Neuronal stem cell (in vitro differentiated cells): Measurements from ENCODE around the gene GLB1L2.
A peak's percentile ranks its signal among the peaks of the same experiment; 100 is the strongest.

Experiments
- DNase-seq: peaks from one replicate; pipeline ENCODE4 v3.0.0-alpha.2; 2013; ENCODE audit warnings: low spot score
- H2AFZ ChIP-seq: one replicate; pipeline ENCODE4 v1.6.1; 2013; ENCODE audit warnings: mild to moderate bottlenecking, low read length, inconsistent platforms
- H2AK5ac ChIP-seq: 2 replicates; pipeline ENCODE4 v1.6.1; 2013; ENCODE audit warnings: low read depth, mild to moderate bottlenecking, inconsistent platforms, low read length, moderate library complexity, mixed read lengths
- H2BK120ac ChIP-seq: 2 replicates; pipeline ENCODE4 v1.6.1; 2013; ENCODE audit warnings: low read depth, mild to moderate bottlenecking, inconsistent platforms, low read length, moderate library complexity, mixed read lengths
- H2BK12ac ChIP-seq: one replicate; pipeline ENCODE4 v1.6.1; 2013; ENCODE audit warnings: low read length, inconsistent platforms
- H2BK15ac ChIP-seq: 2 replicates; pipeline ENCODE4 v1.6.1; 2013; ENCODE audit warnings: mild to moderate bottlenecking, low read length, inconsistent platforms, mixed read lengths
- H2BK5ac ChIP-seq: one replicate; pipeline ENCODE4 v1.6.1; 2013; ENCODE audit warnings: inconsistent platforms, mild to moderate bottlenecking, low read length, moderate library complexity
- H3K14ac ChIP-seq: one replicate; pipeline ENCODE4 v1.6.1; 2013; ENCODE audit warnings: low read length, inconsistent platforms
- H3K18ac ChIP-seq: 2 replicates; pipeline ENCODE4 v1.6.1; 2013; ENCODE audit warnings: low read length, inconsistent platforms
- H3K23ac ChIP-seq: 2 replicates; pipeline ENCODE4 v1.6.1; 2013; ENCODE audit warnings: low read depth, mild to moderate bottlenecking, mixed read lengths, low read length, inconsistent platforms; ENCODE audit not compliant: poor library complexity
- H3K27ac ChIP-seq: replicated peaks from 3 replicates; pipeline ENCODE4 v1.5.1; 2013; ENCODE audit warnings: low read length, inconsistent platforms
- H3K27me3 ChIP-seq, 3 experiments: 2 replicates each; pipeline ENCODE4 v1.6.1; 2013; ENCODE audit warnings: low read length in 3 of 3, mild to moderate bottlenecking in 2 of 3, inconsistent platforms in 1 of 3, low read depth in 1 of 3, mixed read lengths in 1 of 3, moderate library complexity in 1 of 3; ENCODE audit not compliant: control insufficient read depth in 3 of 3, insufficient read depth in 3 of 3
- H3K36me3 ChIP-seq, 2 donors: replicated peaks in 1 of 2; 2 replicates each; pipeline ENCODE4 v1.6.1; 2013; ENCODE audit warnings: low read length in 2 of 2; ENCODE audit not compliant: control insufficient read depth in 2 of 2, insufficient read depth in 2 of 2
- H3K4ac ChIP-seq: 2 replicates; pipeline ENCODE4 v1.6.1; 2013; ENCODE audit warnings: inconsistent platforms, mild to moderate bottlenecking, low read length, moderate library complexity
- H3K4me1 ChIP-seq, 2 donors: 1 replicate in 1 of 2; 2 replicates in 1 of 2; pipeline ENCODE4 v1.6.1; 2013; ENCODE audit warnings: low read length in 2 of 2, low read depth in 1 of 2; ENCODE audit not compliant: control insufficient read depth in 2 of 2, insufficient read depth in 1 of 2
- H3K4me2 ChIP-seq: one replicate; pipeline ENCODE4 v1.6.1; 2013; ENCODE audit warnings: mild to moderate bottlenecking, low read length, inconsistent platforms; ENCODE audit not compliant: insufficient read depth, poor library complexity, severe bottlenecking
- H3K4me3 ChIP-seq, 2 donors: 2 replicates each; pipeline ENCODE4 v1.5.1; 2013; ENCODE audit warnings: low read length in 2 of 2, mild to moderate bottlenecking in 2 of 2, inconsistent platforms in 1 of 2, moderate library complexity in 1 of 2
- H3K79me1 ChIP-seq: one replicate; pipeline ENCODE4 v1.6.1; 2013; ENCODE audit warnings: low read depth, mild to moderate bottlenecking, inconsistent platforms, low read length, moderate library complexity
- H3K9ac ChIP-seq: one replicate; pipeline ENCODE4 v1.6.1; 2013; ENCODE audit warnings: mild to moderate bottlenecking, low read depth, low read length, inconsistent platforms; ENCODE audit not compliant: poor library complexity
- H3K9me3 ChIP-seq, 2 donors: replicated peaks in 1 of 2; 2 replicates each; pipeline versions ENCODE3 to v1.6.1; 2013; ENCODE audit warnings: low read length in 2 of 2, mild to moderate bottlenecking in 2 of 2, inconsistent platforms in 1 of 2, low read depth in 1 of 2, mixed read lengths in 1 of 2, moderate library complexity in 1 of 2; ENCODE audit not compliant: control insufficient read depth in 2 of 2, insufficient read depth in 1 of 2
- H4K8ac ChIP-seq: one replicate; pipeline ENCODE4 v1.6.1; 2013; ENCODE audit warnings: low read depth, mild to moderate bottlenecking, inconsistent platforms, low read length, moderate library complexity
- H4K91ac ChIP-seq: one replicate; pipeline ENCODE4 v1.6.1; 2013; ENCODE audit warnings: low read length, low read depth, mild to moderate bottlenecking, inconsistent platforms; ENCODE audit not compliant: poor library complexity
- WGBS, 2 donors: extraction: QIAGEN DNeasy Blood & Tissue Kit; methylation state at CpG; one replicate each; pipeline ENCODE4 v1.1.7; 2013; ENCODE audit warnings: missing lambda C conversion rate in 2 of 2, mixed read lengths in 1 of 2; ENCODE audit not compliant: insufficient read length in 2 of 2, insufficient replicate concordance in 1 of 2; ENCODE audit errors: extremely low coverage in 2 of 2; 5-methylcytosine and 5-hydroxymethylcytosine counted together

Gene GLB1L2

GRCh38 chr11:134332782-134333181, 994 bp downstream of the GLB1L2 start:
- Histone ChIP-seq H3K4me2 (peak overlapping the region; percentile 99), H3K27me3 (peaks cover 0 to 37% (median 27%) of the 10 kb centered on the region in 3 experiments), H3K4ac (no peak overlapping the region), H3K27ac (no peak overlapping the region), H3K23ac (no peak overlapping the region), H2BK120ac (no peak overlapping the region), H2AFZ (peak overlapping the region; percentile 97), H3K4me3 (peak overlapping the region in 1 of 2 donors; percentile 58), H3K9ac (no peak overlapping the region), H2BK12ac (no peak overlapping the region), H2BK15ac (no peak overlapping the region), H3K4me1 (peaks cover 2 to 3% of the 10 kb centered on the region in 2 donors), H3K79me1 (no peaks in the 10 kb centered on the region), H3K36me3 (no peaks in the 10 kb centered on the region), H4K8ac (no peak overlapping the region), H3K14ac (no peak overlapping the region), H3K18ac (no peak overlapping the region), H2BK5ac (no peak overlapping the region), H3K9me3 (no peaks in the 10 kb centered on the region), H2AK5ac (no peak overlapping the region), H4K91ac (no peak overlapping the region)
- DNase-seq: no peak
- WGBS, 2 donors: no CpG with 5 or more reads among the region's 7 CpGs

GRCh38 chr11:134333312-134333711, 1.5 kb downstream of the GLB1L2 start:
- H2BK5ac ChIP-seq: no peak overlapping the region
- H3K4me3 ChIP-seq: no peak overlapping the region
- no peak overlapping the region for H2BK120ac ChIP-seq
- no peak overlapping the region for H3K18ac ChIP-seq
- WGBS, 2 donors: no CpG with 5 or more reads among the region's 7 CpGs
- H3K23ac ChIP-seq: no peak overlapping the region
- H3K4me2 ChIP-seq: no peak overlapping the region
- peaks cover 2 to 3% of the 10 kb centered on the region in 2 donors for H3K4me1 ChIP-seq
- H4K8ac ChIP-seq: no peak overlapping the region
- no peaks in the 10 kb centered on the region for H3K79me1 ChIP-seq
- no peak overlapping the region for H2AK5ac ChIP-seq
- no peak overlapping the region for H3K9ac ChIP-seq
- H3K27ac ChIP-seq: no peak overlapping the region
- no peak overlapping the region for H2AFZ ChIP-seq
- no peaks in the 10 kb centered on the region for H3K36me3 ChIP-seq
- no peak for DNase-seq
- no peak overlapping the region for H3K4ac ChIP-seq
- no peak overlapping the region for H3K14ac ChIP-seq
- no peaks in the 10 kb centered on the region for H3K9me3 ChIP-seq
- H3K27me3 ChIP-seq: peaks cover 0 to 37% (median 27%) of the 10 kb centered on the region in 3 experiments
- no peak overlapping the region for H2BK12ac ChIP-seq
- no peak overlapping the region for H4K91ac ChIP-seq
- H2BK15ac ChIP-seq: no peak overlapping the region

GRCh38 chr11:134333946-134334345, 2.2 kb downstream of the GLB1L2 start:
- no peak overlapping the region for H3K9ac ChIP-seq
- no peak overlapping the region for H2BK15ac ChIP-seq
- peaks cover 2 to 3% of the 10 kb centered on the region in 2 donors for H3K4me1 ChIP-seq
- H2BK5ac ChIP-seq: no peak overlapping the region
- no peaks in the 10 kb centered on the region for H3K36me3 ChIP-seq
- no peak overlapping the region for H3K27ac ChIP-seq
- H3K79me1 ChIP-seq: no peaks in the 10 kb centered on the region
- H3K14ac ChIP-seq: no peak overlapping the region
- no CpG with 5 or more reads among the region's 3 CpGs for WGBS, 2 donors
- no peak overlapping the region for H2AFZ ChIP-seq
- H2BK12ac ChIP-seq: no peak overlapping the region
- H4K91ac ChIP-seq: no peak overlapping the region
- H2AK5ac ChIP-seq: no peak overlapping the region
- no peak for DNase-seq
- H3K27me3 ChIP-seq: peaks cover 0 to 33% (median 27%) of the 10 kb centered on the region in 3 experiments
- no peak overlapping the region for H2BK120ac ChIP-seq
- no peak overlapping the region for H3K18ac ChIP-seq
- H3K4ac ChIP-seq: no peak overlapping the region
- H3K9me3 ChIP-seq: no peaks in the 10 kb centered on the region
- H3K4me3 ChIP-seq: no peak overlapping the region
- H3K4me2 ChIP-seq: no peak overlapping the region
- no peak overlapping the region for H4K8ac ChIP-seq
- H3K23ac ChIP-seq: no peak overlapping the region

DNA sequence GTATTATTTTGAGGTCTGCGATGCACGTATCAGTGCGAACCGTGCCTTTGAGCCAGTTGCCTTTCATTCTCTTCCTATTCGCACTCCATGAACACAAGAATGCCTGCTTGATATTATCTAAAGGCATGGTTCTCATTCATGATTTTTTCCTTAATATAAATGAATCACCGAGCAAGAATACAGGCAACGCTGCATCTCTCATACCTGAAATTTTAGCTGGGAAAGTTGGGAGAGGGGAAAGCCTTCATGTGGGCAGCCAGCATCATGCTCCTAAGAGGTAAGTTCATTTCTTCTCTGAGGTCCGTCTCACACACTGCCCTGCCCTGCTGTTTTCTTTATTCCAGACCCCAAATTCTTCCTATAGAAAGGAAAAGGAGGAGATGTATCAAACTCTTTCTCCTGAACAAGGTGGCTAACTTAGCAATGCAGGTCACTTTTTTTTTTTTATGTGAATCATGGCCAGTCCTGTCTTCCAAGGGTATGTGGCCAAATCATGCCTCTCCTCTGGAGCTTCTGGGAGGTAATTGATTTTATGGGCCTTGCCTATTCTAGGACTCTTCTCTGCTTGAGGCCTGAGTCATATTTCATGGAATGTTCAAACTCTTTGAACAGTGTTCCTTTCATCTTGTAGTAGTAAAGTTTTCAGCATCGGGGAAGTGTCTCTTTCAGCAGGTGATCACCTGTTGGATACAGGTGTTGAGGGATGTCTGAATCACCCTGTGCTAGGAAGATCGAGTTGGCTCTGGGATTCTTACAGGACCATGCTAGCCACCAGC, 3.2 kb downstream of the GLB1L2 start:
- no peak for DNase-seq
- Histone ChIP-seq H3K4me3 (no peak overlapping the region), H2BK120ac (no peak overlapping the region), H3K4ac (no peak overlapping the region), H3K27ac (no peak overlapping the region), H2AFZ (no peak overlapping the region), H2BK5ac (no peak overlapping the region), H3K36me3 (no peaks in the 10 kb centered on the region), H4K91ac (no peak overlapping the region), H2AK5ac (no peak overlapping the region), H3K9me3 (no peaks in the 10 kb centered on the region), H4K8ac (no peak overlapping the region), H2BK15ac (no peak overlapping the region), H3K23ac (no peak overlapping the region), H3K4me2 (no peak overlapping the region), H3K9ac (no peak overlapping the region), H3K14ac (no peak overlapping the region), H3K79me1 (no peaks in the 10 kb centered on the region), H2BK12ac (no peak overlapping the region), H3K4me1 (peaks cover 2 to 3% of the 10 kb centered on the region in 2 donors), H3K27me3 (peaks cover 0 to 29% (median 26%) of the 10 kb centered on the region in 3 experiments), H3K18ac (no peak overlapping the region)
- WGBS, 2 donors: no CpG with 5 or more reads among the region's 10 CpGs
